MM.1S (cell line): ENCODE data around the gene SLC35G6.

Source experiments
- DNase-seq: peaks from one replicate; pipeline ENCODE4 v3.0.0-alpha.2; 2015
- H2AFZ ChIP-seq: fragments of 300-600 bp; sonication (generic); 2 replicates; pipeline ENCODE4 v1.6.0; 2016; ENCODE audit warnings: antibody characterized with exemption, low read length
- H3F3A ChIP-seq: fragments of 300-600 bp; sonication (generic); 2 replicates; pipeline ENCODE4 v1.6.1; 2016; ENCODE audit warnings: mild to moderate bottlenecking, antibody characterized with exemption, low read length, moderate library complexity, mixed read lengths; ENCODE audit not compliant: insufficient read depth
- H3K27ac ChIP-seq: fragments of 300-600 bp; sonication (generic); 2 replicates; pipeline ENCODE4 v1.5.1; 2016; ENCODE audit warnings: mild to moderate bottlenecking, low read length
- H3K27me3 ChIP-seq: fragments of 300-600 bp; sonication (generic); replicated peaks from 2 replicates; pipeline ENCODE4 v1.6.0; 2016; ENCODE audit warnings: low read length; ENCODE audit not compliant: insufficient read depth
- H3K36me3 ChIP-seq: fragments of 300-600 bp; sonication (generic); replicated peaks from 2 replicates; pipeline ENCODE4 v1.6.1; 2016; ENCODE audit warnings: mild to moderate bottlenecking, low read length, mixed read lengths; ENCODE audit not compliant: insufficient read depth
- H3K4me1 ChIP-seq: fragments of 300-600 bp; sonication (generic); 2 replicates; pipeline ENCODE4 v1.6.1; 2016; ENCODE audit warnings: low read length, mixed read lengths
- H3K4me2 ChIP-seq: fragments of 300-600 bp; sonication (generic); 2 replicates; pipeline ENCODE4 v1.6.0; 2016; ENCODE audit warnings: low read depth, low read length
- H3K4me3 ChIP-seq: fragments of 300-600 bp; sonication (generic); 2 replicates; pipeline ENCODE4 v1.5.1; 2016; ENCODE audit warnings: low read length, mixed read lengths
- H3K79me2 ChIP-seq: fragments of 300-600 bp; sonication (generic); 2 replicates; pipeline ENCODE4 v1.6.1; 2016; ENCODE audit warnings: mixed run types, low read length, mixed read lengths
- H3K9ac ChIP-seq: fragments of 300-600 bp; sonication (generic); 2 replicates; pipeline ENCODE4 v1.6.1; 2016; ENCODE audit warnings: low read length, mixed read lengths
- H3K9me2 ChIP-seq: fragments of 300-600 bp; sonication (generic); replicated peaks from 2 replicates; pipeline ENCODE4 v1.6.1; 2016; ENCODE audit warnings: mild to moderate bottlenecking, low read length, mixed read lengths; ENCODE audit not compliant: insufficient read depth
- H3K9me3 ChIP-seq: fragments of 300-600 bp; sonication (generic); replicated peaks from 2 replicates; pipeline ENCODE4 v1.6.1; 2016; ENCODE audit warnings: mild to moderate bottlenecking, low read length, mixed read lengths; ENCODE audit not compliant: insufficient read depth
- H4K20me1 ChIP-seq: fragments of 300-600 bp; sonication (generic); 2 replicates; pipeline ENCODE4 v1.6.1; 2016; ENCODE audit warnings: mild to moderate bottlenecking, low read length, moderate library complexity, mixed read lengths; ENCODE audit not compliant: insufficient read depth
- CTCF ChIP-seq: fragments of 300-600 bp; sonication (generic); IDR thresholded peaks from 2 replicates; pipeline ENCODE4 v1.5.1; 2016; ENCODE audit warnings: antibody characterized with exemption, low read length, mixed read lengths
- EZH2 ChIP-seq: fragments of 300-600 bp; sonication (generic); optimal IDR thresholded peaks from 2 replicates; pipeline ENCODE3; 2017; ENCODE audit warnings: low read depth, mild to moderate bottlenecking, antibody characterized with exemption, low read length, mixed read lengths
- EZH2phosphoT487 ChIP-seq: fragments of 300-600 bp; sonication (generic); IDR thresholded peaks from 2 replicates; pipeline ENCODE4 v1.6.1; 2018; ENCODE audit warnings: antibody characterized with exemption, low read length

The SLC35G6 gene

GRCh38 chr17:7486181-7486580 lies 4.9 kb downstream of the SLC35G6 start:
- Histone ChIP-seq H3K4me1 (peaks cover 13% of the 10 kb centered on the region), H3K4me3 (peak overlapping the region; percentile 59), H3K79me2 (peaks cover 62% of the 10 kb centered on the region), H3K4me2 (peak overlapping the region; percentile 87), H3K27me3 (no peaks in the 10 kb centered on the region), H3K9me2 (no peaks in the 10 kb centered on the region), H4K20me1 (peaks cover 24% of the 10 kb centered on the region; the same call in 1 of the 2 replicates), H3K36me3 (no peaks in the 10 kb centered on the region), H3K27ac (no peak overlapping the region), H2AFZ (no peak overlapping the region), H3K9me3 (no peaks in the 10 kb centered on the region), H3F3A (peaks cover 11% of the 10 kb centered on the region; the same call in 1 of the 2 replicates), H3K9ac (peak overlapping the region; percentile 12; the same call in 1 of the 2 replicates)
- TF ChIP-seq EZH2 (no peak), EZH2phosphoT487 (no peak), CTCF (no peak)
- DNase-seq = no peak

GRCh38 chr17:7490144-7490543 lies 8.9 kb downstream of the SLC35G6 start:
- H3K27me3 ChIP-seq = no peaks in the 10 kb centered on the region
- no peak for TF ChIP-seq EZH2
- no peak for TF ChIP-seq EZH2phosphoT487
- no peak for TF ChIP-seq CTCF
- H3K36me3 ChIP-seq = no peaks in the 10 kb centered on the region
- H3K4me2 ChIP-seq = no peak overlapping the region
- DNase-seq = no peak
- no peak overlapping the region for H3K4me3 ChIP-seq
- H3K9me3 ChIP-seq = no peaks in the 10 kb centered on the region
- no peak overlapping the region for H3K9ac ChIP-seq
- H2AFZ ChIP-seq = no peak overlapping the region
- peaks cover 97% of the 10 kb centered on the region for H3K79me2 ChIP-seq
- H3K27ac ChIP-seq = no peak overlapping the region
- H3F3A ChIP-seq = peaks cover 7% of the 10 kb centered on the region; the same call in 1 of the 2 replicates
- no peaks in the 10 kb centered on the region for H3K9me2 ChIP-seq
- H3K4me1 ChIP-seq = peaks cover 13% of the 10 kb centered on the region
- H4K20me1 ChIP-seq = peaks cover 43% of the 10 kb centered on the region

- Histone ChIP-seq H3K9me3 (no peaks in the 10 kb centered on the region), H4K20me1 (peaks cover 40% of the 10 kb centered on the region), H3K9me2 (no peaks in the 10 kb centered on the region), H3K36me3 (no peaks in the 10 kb centered on the region; the same call in 1 of the 2 replicates), H3K27me3 (no peaks in the 10 kb centered on the region), H3K9ac (no peak overlapping the region), H3K4me1 (peaks cover 5% of the 10 kb centered on the region), H3K4me3 (no peak overlapping the region), H3F3A (no peaks in the 10 kb centered on the region), H3K4me2 (no peak overlapping the region), H3K27ac (no peak overlapping the region), H3K79me2 (peaks cover 98% of the 10 kb centered on the region), H2AFZ (no peak overlapping the region)
- DNase-seq = no peak
- no peak for TF ChIP-seq CTCF
Observed at GRCh38 chr17:7491583-7491982, 10.3 kb downstream of the SLC35G6 start.
